HFFc6 (cell line): ENCODE results near the gene CHRM1. TPM values are rescaled to one million over a fixed set of nuclear protein-coding genes. Genes with fewer than 3 reads are reported as not detected.

Source experiments
- DNase-seq: peaks from one replicate; pipeline ENCODE4 v3.0.0-alpha.2; 2018
- H3K27ac Mint-ChIP-seq: 2 replicates; pipeline ENCODE4 v1.8.0; 2020; ENCODE audit warnings: mild to moderate bottlenecking, mixed read lengths
- H3K27me3 Mint-ChIP-seq: 2 replicates; pipeline ENCODE4 v1.8.0; 2021; ENCODE audit warnings: mild to moderate bottlenecking, moderate library complexity, mixed read lengths; ENCODE audit not compliant: insufficient read depth
- H3K36me3 Mint-ChIP-seq: 2 replicates; pipeline ENCODE4 v1.8.0; 2021; ENCODE audit warnings: low read depth, mixed read lengths
- H3K4me1 Mint-ChIP-seq: 2 replicates; pipeline ENCODE4 v1.8.0; 2020; ENCODE audit warnings: low read depth, mixed read lengths
- H3K4me3 Mint-ChIP-seq: 2 replicates; pipeline ENCODE4 v1.8.0; 2020; ENCODE audit warnings: mild to moderate bottlenecking, moderate library complexity, mixed read lengths
- H3K9me3 Mint-ChIP-seq: 2 replicates; pipeline ENCODE4 v1.8.0; 2020; ENCODE audit warnings: mild to moderate bottlenecking, mixed read lengths
- total RNA-seq, 6 experiments: library from RNA; stranded (reverse); fragmentation: NEBNext Ultra II Directional; extraction: Animal tissue kit (Norgen Biotek cat#: 25700); gene quantifications; 2 replicates in 1 of 6; 3 replicates in 5 of 6; pipeline ENCODE4 v1.2.3, GENCODE V29; 2021
- TF ChIP-seq, protein P1 (sequence below): fragments of 200-600 bp; sonication (generic); IDR thresholded peaks from 2 replicates; pipeline ENCODE4 v1.5.0; 2021; ENCODE audit warnings: antibody characterized with exemption, mild to moderate bottlenecking

CHRM1 gene
- total RNA-seq, 6 experiments from 2014 or later: not detected

DNA sequence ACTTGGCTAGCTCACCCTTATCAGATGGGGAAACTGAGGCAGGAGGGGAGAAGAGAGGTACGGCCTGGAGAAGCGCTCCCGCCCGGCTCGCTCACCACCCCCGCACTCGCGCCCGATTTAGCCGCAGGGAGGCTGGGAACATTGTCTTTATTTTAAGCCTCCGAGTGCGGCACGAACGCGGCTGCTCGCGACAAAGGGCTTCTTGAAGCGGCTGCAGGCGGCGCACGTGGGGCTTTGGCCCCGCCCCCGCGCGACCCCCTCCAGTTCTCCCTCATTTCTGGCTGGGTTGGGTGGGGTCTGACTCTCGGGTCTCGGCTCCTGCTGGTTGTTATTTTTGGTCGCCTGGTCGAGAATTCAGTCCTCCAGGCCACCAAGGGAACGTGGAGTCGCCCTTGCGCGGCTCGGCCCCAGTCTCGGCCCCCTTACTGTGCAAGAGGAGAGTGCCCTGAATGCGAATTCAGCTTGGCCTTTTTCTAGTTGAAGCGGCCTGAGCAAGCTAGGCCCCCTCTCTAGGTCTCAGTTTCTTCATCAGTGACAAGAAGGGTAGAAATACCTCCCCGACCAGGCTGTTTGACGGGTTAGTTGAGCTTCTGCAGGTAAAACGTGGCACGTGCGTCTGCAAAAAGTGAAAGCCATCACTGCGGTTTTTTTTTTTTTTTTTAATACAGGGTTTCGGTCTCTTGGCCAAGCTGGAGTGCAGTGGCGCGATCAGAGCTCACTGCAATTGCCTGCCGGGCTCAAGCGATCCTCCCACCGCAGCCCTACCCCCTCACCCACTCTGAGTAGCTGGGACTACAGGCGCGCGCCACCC lies 2.6 kb upstream of the CHRM1 start:
- Mint-ChIP-seq H3K36me3 (no peaks in the 10 kb centered on the region), H3K27ac (no peak overlapping the region), H3K27me3 (peaks cover 44% of the 10 kb centered on the region), H3K4me1 (0 out of 2 replicates have a peak, but pooled peaks cover 6% of the 10 kb centered on the region), H3K4me3 (no peak overlapping the region), H3K9me3 (no peaks in the 10 kb centered on the region)
- DNase-seq: no peak
- TF ChIP-seq, protein P1, sequence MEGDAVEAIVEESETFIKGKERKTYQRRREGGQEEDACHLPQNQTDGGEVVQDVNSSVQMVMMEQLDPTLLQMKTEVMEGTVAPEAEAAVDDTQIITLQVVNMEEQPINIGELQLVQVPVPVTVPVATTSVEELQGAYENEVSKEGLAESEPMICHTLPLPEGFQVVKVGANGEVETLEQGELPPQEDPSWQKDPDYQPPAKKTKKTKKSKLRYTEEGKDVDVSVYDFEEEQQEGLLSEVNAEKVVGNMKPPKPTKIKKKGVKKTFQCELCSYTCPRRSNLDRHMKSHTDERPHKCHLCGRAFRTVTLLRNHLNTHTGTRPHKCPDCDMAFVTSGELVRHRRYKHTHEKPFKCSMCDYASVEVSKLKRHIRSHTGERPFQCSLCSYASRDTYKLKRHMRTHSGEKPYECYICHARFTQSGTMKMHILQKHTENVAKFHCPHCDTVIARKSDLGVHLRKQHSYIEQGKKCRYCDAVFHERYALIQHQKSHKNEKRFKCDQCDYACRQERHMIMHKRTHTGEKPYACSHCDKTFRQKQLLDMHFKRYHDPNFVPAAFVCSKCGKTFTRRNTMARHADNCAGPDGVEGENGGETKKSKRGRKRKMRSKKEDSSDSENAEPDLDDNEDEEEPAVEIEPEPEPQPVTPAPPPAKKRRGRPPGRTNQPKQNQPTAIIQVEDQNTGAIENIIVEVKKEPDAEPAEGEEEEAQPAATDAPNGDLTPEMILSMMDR: no peak

DNA sequence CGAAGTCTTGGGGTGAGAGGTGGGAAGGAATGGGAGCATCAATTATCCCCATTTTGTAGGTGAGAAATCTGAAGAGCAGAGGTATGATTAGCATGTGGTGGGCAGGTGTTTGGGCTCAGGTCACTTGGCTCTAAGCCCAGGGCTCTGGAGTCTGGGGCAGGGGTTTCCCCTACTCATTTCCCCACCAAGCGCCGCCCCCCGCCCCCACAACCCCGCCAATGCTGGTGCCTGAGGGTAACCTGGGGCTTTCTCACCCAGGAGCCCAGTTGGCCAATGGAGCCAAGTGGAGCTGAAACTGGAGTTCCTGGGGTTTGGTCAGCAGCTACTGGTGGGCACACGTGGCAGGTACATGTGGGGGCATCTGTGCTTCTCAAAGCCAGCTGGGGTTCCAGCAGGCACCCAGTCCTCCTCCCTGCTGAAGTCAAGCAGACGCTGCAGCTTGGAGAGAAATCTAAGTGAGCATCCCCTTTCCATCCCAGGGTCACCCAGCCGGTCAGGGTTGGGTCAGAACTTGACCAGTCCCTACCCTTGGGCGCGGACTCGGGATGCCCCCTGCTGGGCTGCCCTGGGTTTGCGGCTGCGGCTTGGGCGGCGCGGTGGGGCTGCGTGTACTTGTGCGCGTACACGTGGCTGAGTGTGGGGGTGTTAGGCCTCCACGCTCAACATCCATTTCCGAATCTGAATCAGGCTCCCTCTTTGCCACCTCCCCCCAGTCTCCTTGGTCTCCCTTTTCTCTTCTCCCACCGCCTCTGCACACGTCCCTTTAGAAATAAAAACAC lies 1.7 kb upstream of the CHRM1 start:
- H3K27me3 Mint-ChIP-seq: peaks cover 43% of the 10 kb centered on the region
- H3K36me3 Mint-ChIP-seq: no peaks in the 10 kb centered on the region
- TF ChIP-seq, protein P1: peak; percentile 64
- DNase-seq: no peak
- no peak overlapping the region for H3K4me3 Mint-ChIP-seq
- no peaks in the 10 kb centered on the region for H3K9me3 Mint-ChIP-seq
- H3K27ac Mint-ChIP-seq: no peak overlapping the region
- 0 out of 2 replicates have a peak, but pooled peaks cover 6% of the 10 kb centered on the region for H3K4me1 Mint-ChIP-seq

DNA sequence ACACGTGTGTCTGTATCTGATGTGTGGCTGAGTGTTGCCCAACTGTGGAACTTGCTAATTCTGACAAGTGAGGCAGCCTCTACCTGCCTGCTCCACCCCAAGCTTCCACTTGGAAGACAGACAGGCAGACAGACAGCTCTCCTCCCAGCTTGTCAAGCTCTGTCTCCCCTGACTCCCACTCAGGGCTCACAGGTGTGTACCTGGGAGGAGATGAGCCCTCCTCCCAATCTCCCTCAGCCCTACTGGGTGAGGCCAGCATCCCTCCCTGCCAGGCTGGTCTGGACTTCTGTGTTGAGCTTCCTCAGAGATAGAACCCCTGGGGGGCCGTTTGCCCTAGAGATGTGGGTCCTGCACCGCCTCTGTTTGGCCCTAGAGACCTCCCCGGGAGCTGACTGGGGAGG lies 1.0 kb upstream of the CHRM1 start:
- Mint-ChIP-seq H3K27ac (no peak overlapping the region), H3K4me1 (0 out of 2 replicates have a peak, but pooled peaks cover 6% of the 10 kb centered on the region), H3K9me3 (no peaks in the 10 kb centered on the region), H3K4me3 (no peak overlapping the region), H3K36me3 (no peaks in the 10 kb centered on the region), H3K27me3 (peaks cover 44% of the 10 kb centered on the region)
- no peak for DNase-seq
- TF ChIP-seq, protein P1: no peak

DNA sequence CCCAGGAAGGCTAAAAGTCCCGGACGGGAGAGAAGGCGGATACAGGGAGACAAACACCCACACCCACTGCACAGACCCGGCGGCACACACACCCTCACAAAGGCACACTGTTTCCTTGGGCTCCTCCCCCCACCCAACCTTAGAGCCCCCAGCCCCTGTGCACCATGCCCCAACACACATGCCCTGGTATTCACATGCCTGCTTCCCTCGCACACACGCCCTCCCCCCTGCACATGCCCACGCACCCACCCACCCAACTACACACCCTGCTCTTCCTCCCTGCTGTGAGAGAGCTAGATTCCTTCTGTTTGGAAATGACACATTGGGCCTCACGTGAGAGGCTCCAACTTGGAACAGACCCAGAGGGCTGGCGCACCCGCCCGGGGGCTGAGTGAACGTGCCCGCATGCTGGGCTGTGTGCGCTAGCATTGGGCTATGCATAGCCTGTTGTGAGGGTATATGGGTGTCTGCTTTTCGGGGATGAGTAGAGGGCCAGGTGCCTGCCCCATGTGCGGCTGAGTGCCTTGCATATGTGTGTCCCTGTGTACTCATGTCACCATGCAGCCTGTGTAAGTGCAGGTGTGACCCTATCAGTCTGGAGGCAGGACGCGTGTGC lies 518 bp upstream of the CHRM1 start:
- TF ChIP-seq, protein P1: no peak
- Mint-ChIP-seq H3K4me3 (no peak overlapping the region), H3K9me3 (no peaks in the 10 kb centered on the region), H3K27ac (no peak overlapping the region), H3K4me1 (0 out of 2 replicates have a peak, but pooled peaks cover 6% of the 10 kb centered on the region), H3K36me3 (no peaks in the 10 kb centered on the region), H3K27me3 (peaks cover 49% of the 10 kb centered on the region)
- DNase-seq: peak; percentile 23

DNA sequence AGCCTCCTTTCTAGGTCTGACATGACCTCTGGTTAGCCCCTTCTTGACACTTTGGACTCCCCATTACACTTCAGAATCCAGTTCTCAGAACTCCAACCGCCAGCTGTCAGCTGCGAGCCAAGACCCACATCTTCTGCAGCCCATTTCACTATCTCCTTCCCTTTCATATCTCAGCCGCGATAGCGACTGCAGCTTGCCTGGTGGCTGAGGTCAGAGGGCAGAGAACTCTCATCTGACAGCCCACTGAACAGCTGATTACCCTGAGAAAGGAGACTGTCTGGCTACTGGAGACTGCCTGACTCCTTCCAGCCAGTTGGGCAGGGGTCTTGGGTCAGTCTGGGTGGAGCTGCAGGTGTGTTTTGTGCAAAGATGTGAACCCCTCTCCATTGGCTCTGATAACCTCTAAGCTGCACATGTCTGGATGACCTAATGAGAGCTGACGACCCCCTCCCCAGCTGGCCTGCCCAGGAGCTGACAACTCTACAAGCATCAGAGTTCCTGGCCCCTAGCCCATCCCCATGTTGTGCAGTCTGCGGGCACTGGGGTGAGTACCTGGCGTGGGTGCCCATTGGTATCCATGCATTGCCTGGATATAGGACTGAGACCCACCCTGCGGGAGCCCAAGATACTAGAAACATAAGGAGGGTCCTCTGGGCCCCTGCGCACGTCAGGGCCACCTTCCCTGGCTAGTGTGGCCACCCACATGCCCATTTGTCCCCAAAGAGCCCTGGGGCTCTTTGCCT lies 1.1 kb downstream of the CHRM1 start:
- Mint-ChIP-seq H3K9me3 (no peaks in the 10 kb centered on the region), H3K27ac (no peak overlapping the region), H3K4me1 (0 out of 2 replicates have a peak, but pooled peaks cover 6% of the 10 kb centered on the region), H3K36me3 (no peaks in the 10 kb centered on the region), H3K4me3 (no peak overlapping the region), H3K27me3 (peaks cover 53% of the 10 kb centered on the region)
- DNase-seq: no peak
- TF ChIP-seq, protein P1: no peak
